Measurements from ENCODE around the gene RNFT2. TPM values are rescaled to one million over a fixed set of nuclear protein-coding genes. Genes with fewer than 3 reads are reported as not detected.

Gene RNFT2
- total and polyA plus RNA-seq, 7 donors: 0.04 to 0.64 (median 0.36) TPM

DNA sequence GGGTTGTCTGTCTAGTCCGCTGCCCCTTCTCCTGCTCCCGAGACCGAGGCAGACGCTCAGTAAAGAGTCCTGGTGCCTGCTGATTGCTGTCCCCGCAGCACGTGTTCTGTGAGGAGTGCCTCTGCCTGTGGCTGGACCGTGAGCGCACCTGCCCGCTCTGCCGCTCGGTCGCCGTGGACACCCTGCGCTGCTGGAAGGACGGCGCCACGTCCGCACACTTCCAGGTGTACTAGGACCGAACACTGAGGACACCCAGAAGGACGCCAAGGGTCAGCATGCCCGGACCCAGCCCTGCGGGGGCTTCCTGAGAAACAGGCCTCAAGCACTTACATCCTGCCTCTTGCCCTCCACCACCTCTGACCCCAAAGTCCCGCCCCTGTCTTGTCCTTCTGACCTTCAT is 111.1 kb downstream of the RNFT2 start:
- 93 to 95% (median 95%) methylated on average over 23 of the region's 23 CpGs for WGBS, 3 donors
- H3K4me1 ChIP-seq: no peaks in the 10 kb centered on the region
- DNase-seq (no peak), ATAC-seq (no peak)
- H3K36me3 ChIP-seq (ENCODE audit: insufficient read depth in 1 of 2, low read depth in 1 of 2): no peaks in the 10 kb centered on the region
- H3K27ac ChIP-seq: no peak overlapping the region
- intact Hi-C loops (cut with DNase I): no loop called here
- peaks cover 0 to 10% (median 0%) of the 10 kb centered on the region in 3 donors for H3K27me3 ChIP-seq (ENCODE audit: insufficient read depth in 3 of 3, low read length in 2 of 3)
- TF ChIP-seq, protein P1, sequence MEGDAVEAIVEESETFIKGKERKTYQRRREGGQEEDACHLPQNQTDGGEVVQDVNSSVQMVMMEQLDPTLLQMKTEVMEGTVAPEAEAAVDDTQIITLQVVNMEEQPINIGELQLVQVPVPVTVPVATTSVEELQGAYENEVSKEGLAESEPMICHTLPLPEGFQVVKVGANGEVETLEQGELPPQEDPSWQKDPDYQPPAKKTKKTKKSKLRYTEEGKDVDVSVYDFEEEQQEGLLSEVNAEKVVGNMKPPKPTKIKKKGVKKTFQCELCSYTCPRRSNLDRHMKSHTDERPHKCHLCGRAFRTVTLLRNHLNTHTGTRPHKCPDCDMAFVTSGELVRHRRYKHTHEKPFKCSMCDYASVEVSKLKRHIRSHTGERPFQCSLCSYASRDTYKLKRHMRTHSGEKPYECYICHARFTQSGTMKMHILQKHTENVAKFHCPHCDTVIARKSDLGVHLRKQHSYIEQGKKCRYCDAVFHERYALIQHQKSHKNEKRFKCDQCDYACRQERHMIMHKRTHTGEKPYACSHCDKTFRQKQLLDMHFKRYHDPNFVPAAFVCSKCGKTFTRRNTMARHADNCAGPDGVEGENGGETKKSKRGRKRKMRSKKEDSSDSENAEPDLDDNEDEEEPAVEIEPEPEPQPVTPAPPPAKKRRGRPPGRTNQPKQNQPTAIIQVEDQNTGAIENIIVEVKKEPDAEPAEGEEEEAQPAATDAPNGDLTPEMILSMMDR (IDR thresholded peaks at IDR 0.05): no peak
- H3K9me3 ChIP-seq: no peaks in the 10 kb centered on the region
- no peak overlapping the region for H3K4me3 ChIP-seq

DNA sequence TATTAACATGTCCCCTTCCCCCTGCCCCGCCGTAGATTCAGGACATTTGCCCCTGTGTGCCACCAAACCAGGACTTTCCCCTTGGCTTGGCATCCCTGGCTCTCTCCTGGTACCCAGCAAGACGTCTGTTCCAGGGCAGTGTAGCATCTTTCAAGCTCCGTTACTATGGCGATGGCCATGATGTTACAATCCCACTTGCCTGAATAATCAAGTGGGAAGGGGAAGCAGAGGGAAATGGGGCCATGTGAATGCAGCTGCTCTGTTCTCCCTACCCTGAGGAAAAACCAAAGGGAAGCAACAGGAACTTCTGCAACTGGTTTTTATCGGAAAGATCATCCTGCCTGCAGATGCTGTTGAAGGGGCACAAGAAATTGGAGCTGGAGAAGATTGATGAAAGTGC is 114.2 kb downstream of the RNFT2 start:
- H3K9me3 ChIP-seq: no peaks in the 10 kb centered on the region
- no peaks in the 10 kb centered on the region for H3K36me3 ChIP-seq (ENCODE audit: insufficient read depth in 1 of 2, low read depth in 1 of 2)
- WGBS, 3 donors: 75 to 86% (median 86%) methylated on average over 6 of the region's 6 CpGs
- DNase-seq (no peak), ATAC-seq (no peak)
- no peak overlapping the region for H3K27ac ChIP-seq
- no peaks in the 10 kb centered on the region for H3K4me1 ChIP-seq
- intact Hi-C loops (cut with DNase I): no loop called here
- TF ChIP-seq, protein P1 (IDR thresholded peaks at IDR 0.05): no peak
- no peak overlapping the region for H3K4me3 ChIP-seq
- H3K27me3 ChIP-seq (ENCODE audit: insufficient read depth in 3 of 3, low read length in 2 of 3): peaks cover 0 to 13% (median 2%) of the 10 kb centered on the region in 3 donors

DNA sequence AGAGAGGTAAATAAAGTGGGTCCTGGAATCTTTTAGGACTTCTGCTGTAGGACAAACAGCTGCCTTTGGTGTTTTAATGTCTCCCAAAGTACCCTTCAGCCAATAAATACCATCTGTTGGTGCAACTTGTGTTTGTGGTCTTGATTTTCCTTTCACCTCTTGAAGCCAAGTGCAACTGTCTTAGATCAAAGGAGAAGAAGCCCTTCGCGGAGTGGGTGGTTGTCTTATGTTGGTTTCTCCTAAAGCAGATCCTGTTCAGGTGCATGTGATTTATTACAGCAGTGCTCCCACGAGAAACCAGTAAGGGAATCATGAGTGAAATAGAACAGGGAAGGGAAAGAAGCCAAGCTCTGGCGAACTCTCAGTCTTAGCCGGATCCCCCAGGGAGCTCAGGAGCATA is 115.4 kb downstream of the RNFT2 start:
- TF ChIP-seq, protein P1 (IDR thresholded peaks at IDR 0.05): no peak
- Histone ChIP-seq H3K36me3 (ENCODE audit: insufficient read depth in 1 of 2, low read depth in 1 of 2) (no peaks in the 10 kb centered on the region), H3K4me1 (no peaks in the 10 kb centered on the region), H3K27me3 (ENCODE audit: insufficient read depth in 3 of 3, low read length in 2 of 3) (peaks cover 0 to 18% (median 2%) of the 10 kb centered on the region in 3 donors), H3K27ac (no peak overlapping the region), H3K4me3 (no peak overlapping the region), H3K9me3 (no peaks in the 10 kb centered on the region)
- DNase-seq (no peak), ATAC-seq (no peak)
- WGBS, 3 donors: 62 to 67% (median 63%) methylated on average over 5 of the region's 5 CpGs
- intact Hi-C loops (cut with DNase I): no loop called here

DNA sequence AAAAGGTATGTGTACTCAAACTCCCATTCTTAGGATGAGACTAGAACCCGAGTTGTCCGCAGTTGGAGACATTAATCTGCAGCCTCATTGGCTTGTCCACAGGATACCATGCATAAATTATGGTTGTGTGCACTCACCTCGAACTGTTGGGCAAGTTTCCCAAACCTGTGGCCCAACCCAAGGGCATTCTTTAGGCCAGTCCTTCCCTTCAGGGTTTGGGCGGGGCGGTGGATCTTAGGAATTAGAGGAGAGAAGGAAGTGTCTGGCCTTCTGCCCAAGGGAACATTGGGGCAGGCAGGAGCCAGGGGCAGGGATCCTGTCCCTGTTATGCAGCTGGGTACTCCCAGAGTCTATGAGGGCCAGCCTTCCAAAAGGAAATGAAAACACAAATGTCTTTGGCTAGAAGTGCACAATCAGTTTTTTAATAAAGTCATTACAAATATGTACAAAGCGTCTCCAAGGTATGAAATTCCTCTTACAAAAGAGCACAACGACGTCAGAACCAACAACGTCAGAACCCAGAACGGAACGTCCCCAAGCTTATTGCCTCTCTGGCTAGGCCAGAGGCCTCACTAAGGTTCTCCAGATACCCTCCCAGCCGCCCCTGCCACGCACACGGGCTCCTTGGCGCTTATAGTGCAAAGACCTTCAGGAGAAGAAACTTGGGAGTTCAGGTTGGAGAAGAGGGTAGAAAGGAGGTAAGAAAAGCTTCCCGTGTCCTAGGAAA is 117.8 kb downstream of the RNFT2 start:
- H3K36me3 ChIP-seq (ENCODE audit: insufficient read depth in 1 of 2, low read depth in 1 of 2): no peaks in the 10 kb centered on the region

More for the DNA sequence above, 117.8 kb downstream of the RNFT2 start:
- no peak overlapping the region for H3K27ac ChIP-seq
- no peak overlapping the region for H3K4me3 ChIP-seq
- intact Hi-C loops (cut with DNase I): no loop called here
- no peaks in the 10 kb centered on the region for H3K9me3 ChIP-seq
- no peak for DNase-seq
- H3K4me1 ChIP-seq: no peaks in the 10 kb centered on the region
- H3K27me3 ChIP-seq (ENCODE audit: insufficient read depth in 3 of 3, low read length in 2 of 3): peaks cover 0 to 18% (median 4%) of the 10 kb centered on the region in 3 donors
- TF ChIP-seq, protein P1 (IDR thresholded peaks at IDR 0.05): no peak
- ATAC-seq: no peak
- 81 to 87% (median 81%) methylated on average over 16 of the region's 16 CpGs for WGBS, 3 donors
